Measurements from ENCODE around the gene TIAM1.

GRCh38 chr21:31201144-31201543 lies 142.9 kb downstream of the TIAM1 start:
- TF ChIP-seq CTCF (IDR thresholded peaks at IDR 0.05) (no peak), POLR2A (IDR thresholded peaks at IDR 0.05) (no peak), EP300 (IDR thresholded peaks at IDR 0.05) (no peak)
